Measurements from ENCODE around the gene DGCR8. TPM values are rescaled to one million over a fixed set of nuclear protein-coding genes. Genes with fewer than 3 reads are reported as not detected.

The DGCR8 gene
- total RNA-seq, 1 experiment from 2014 or later, result 34.7 TPM

- Histone ChIP-seq H3F3A (ENCODE audit: insufficient read depth, low read depth) (peaks cover 24% of the 10 kb centered on the region; the same call in 1 of the 2 replicates), H3K36me3 (ENCODE audit: low read depth) (no peaks in the 10 kb centered on the region), H3K9me2 (ENCODE audit: insufficient read depth) (no peaks in the 10 kb centered on the region), H2AFZ (no peak overlapping the region), H3K4me1 (replicated peaks; ENCODE audit: insufficient read depth) (no peaks in the 10 kb centered on the region), H4K20me1 (ENCODE audit: insufficient read depth) (no peaks in the 10 kb centered on the region), H3K4me2 (no peak overlapping the region), H3K79me2 (ENCODE audit: low read depth) (peaks cover 19% of the 10 kb centered on the region), H3K27ac (no peak overlapping the region), H3K27me3 (ENCODE audit: insufficient read depth, low read depth) (no peaks in the 10 kb centered on the region), H3K9me3 (ENCODE audit: insufficient read depth, low read depth) (no peaks in the 10 kb centered on the region), H3K4me3 (no peak overlapping the region)
- CTCF ChIA-PET, result no interaction called here
- POLR2A ChIA-PET (ENCODE audit: unreplicated experiment), result interaction anchor here (0.5 kb wide), 1 partner anchor 47 kb away, joined by 11 read pairs; no protein-coding TSS in a partner anchor
- intact Hi-C loops (cut with micrococcal nuclease; ENCODE audit: unreplicated experiment), result no loop called here
- no peak for DNase-seq
- BruUV-seq (replicated peaks), result no TSS peak
- TF ChIP-seq EZH2 (IDR thresholded peaks at IDR 0.05; ENCODE audit: low read depth) (no peak), CTCF (conservative IDR thresholded peaks at IDR 0.05) (no peak)
Measured at GRCh38 chr22:20112623-20113511, 32.8 kb downstream of the DGCR8 start.

GRCh38 chr22:20113551-20114310, 33.7 kb downstream of the DGCR8 start:
- peaks cover 28% of the 10 kb centered on the region for H3K79me2 ChIP-seq (ENCODE audit: low read depth)
- ChIA-PET CTCF (no interaction called here), POLR2A (ENCODE audit: unreplicated experiment) (interaction anchor here (0.5 kb wide), 1 partner anchor 46 kb away, joined by 11 read pairs; no protein-coding TSS in a partner anchor)
- H3K9me2 ChIP-seq (ENCODE audit: insufficient read depth), result no peaks in the 10 kb centered on the region
- no peak overlapping the region for H3K27ac ChIP-seq
- peaks cover 4% of the 10 kb centered on the region; the same call in 1 of the 2 replicates for H3K4me1 ChIP-seq (replicated peaks; ENCODE audit: insufficient read depth)
- peaks cover 24% of the 10 kb centered on the region; the same call in 1 of the 2 replicates for H3F3A ChIP-seq (ENCODE audit: insufficient read depth, low read depth)
- DNase-seq, result no peak
- no peaks in the 10 kb centered on the region for H4K20me1 ChIP-seq (ENCODE audit: insufficient read depth)
- no peaks in the 10 kb centered on the region for H3K9me3 ChIP-seq (ENCODE audit: insufficient read depth, low read depth)
- TF ChIP-seq CTCF (conservative IDR thresholded peaks at IDR 0.05) (no peak), EZH2 (IDR thresholded peaks at IDR 0.05; ENCODE audit: low read depth) (no peak)
- no peak overlapping the region for H3K4me2 ChIP-seq
- no peaks in the 10 kb centered on the region for H3K27me3 ChIP-seq (ENCODE audit: insufficient read depth, low read depth)
- H3K36me3 ChIP-seq (ENCODE audit: low read depth), result no peaks in the 10 kb centered on the region
- BruUV-seq (replicated peaks), result no TSS peak
- no peak overlapping the region for H3K4me3 ChIP-seq
- H2AFZ ChIP-seq, result no peak overlapping the region
- intact Hi-C loops (cut with micrococcal nuclease; ENCODE audit: unreplicated experiment), result no loop called here

Data from PC-9 (cell line).